ENCODE measurements around the gene CYB561D2. TPM values are rescaled to one million over a fixed set of nuclear protein-coding genes. Genes with fewer than 3 reads are reported as not detected.
A peak's percentile ranks its signal among the peaks of the same experiment; 100 is the strongest.

Gene CYB561D2
- total RNA-seq, 4 donors from 2014 or later = 4.7 to 10.9 (median 9.0) TPM

DNA sequence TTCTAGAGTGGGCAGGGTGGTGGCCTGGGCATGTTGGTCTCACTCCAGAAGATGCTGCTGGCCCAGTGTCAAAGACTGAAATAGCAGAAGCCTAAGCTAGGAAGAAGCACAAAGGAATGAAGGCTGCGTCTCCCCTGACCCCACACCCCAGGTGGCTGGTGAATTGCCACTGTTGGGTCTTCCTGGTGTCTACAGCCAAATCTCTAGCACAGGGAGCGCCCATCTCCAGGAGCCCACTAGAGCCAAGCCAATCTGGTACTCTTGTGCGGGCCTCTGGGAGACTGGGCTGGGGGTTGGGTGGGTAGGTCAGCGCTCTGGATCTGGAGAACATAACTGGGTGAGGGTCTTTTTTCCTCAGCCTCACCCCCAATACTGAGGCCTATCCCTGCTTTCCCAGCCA is 23.5 kb upstream of the CYB561D2 start:
- no CpG with 5 or more reads among the region's 4 CpGs for WGBS, 2 donors (ENCODE audit: low coverage in 1 of 2)
- Histone ChIP-seq H3K9me3 (no peaks in the 10 kb centered on the region), H3K4me1 (peaks cover 0 to 74% (median 27%) of the 10 kb centered on the region in 3 donors), H3K27ac (peak overlapping the region in 3 of 4 donors; percentile 88 to 93 (median 92)), H3K4me3 (peak overlapping the region; percentile 91 to 100), H3K36me3 (peaks cover 0 to 54% of the 10 kb centered on the region in 2 donors), H3K27me3 (no peaks in the 10 kb centered on the region)
- no peak for ATAC-seq
- TF ChIP-seq CTCF (IDR thresholded peaks at IDR 0.05) = no peak
- no peak for TF ChIP-seq POLR2A (IDR thresholded peaks at IDR 0.05)
- TF ChIP-seq POLR2AphosphoS5 (IDR thresholded peaks at IDR 0.05) = no peak
- no peak for TF ChIP-seq EP300 (IDR thresholded peaks at IDR 0.05)

DNA sequence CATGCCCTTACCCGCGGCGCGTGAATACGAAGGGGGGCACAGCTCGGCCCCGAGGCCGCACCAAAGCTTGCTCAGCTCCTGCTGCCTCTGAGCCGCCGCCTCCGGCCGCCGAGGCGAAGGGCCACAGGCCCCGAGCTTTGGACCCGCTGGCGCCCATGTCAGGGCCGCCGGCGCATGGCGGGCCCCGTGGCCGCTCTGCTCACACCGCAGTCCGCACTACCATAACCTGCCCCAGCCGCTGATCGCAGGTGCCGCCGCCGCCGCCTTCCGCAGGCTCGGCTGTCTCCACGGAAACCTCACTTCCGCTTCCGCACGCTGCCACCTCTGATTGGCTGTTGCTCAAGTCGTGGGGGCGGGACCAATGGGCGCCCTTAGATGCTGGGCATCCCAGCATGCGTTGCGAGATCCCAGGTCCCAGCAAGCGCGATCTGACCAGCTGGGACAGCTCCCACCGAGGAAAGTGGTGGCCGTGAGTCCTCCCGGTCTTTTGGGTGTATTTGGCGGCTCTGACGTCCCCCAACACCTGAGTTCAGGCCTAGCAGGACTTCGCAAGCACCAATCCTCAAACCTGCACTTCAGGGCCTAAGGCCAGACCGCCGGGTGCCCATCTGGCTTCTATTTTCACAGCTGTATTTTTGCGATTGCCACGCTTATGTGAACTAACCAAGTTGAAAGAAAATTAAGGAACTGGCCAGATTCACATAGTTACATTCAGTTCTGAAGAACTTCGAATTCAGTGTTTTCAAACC is 22.5 kb upstream of the CYB561D2 start, which contains the start of gene TUSC2:
Gene TUSC2, minus strand, starts transcription at position 281 of the 749 bp plus-strand sequence. Its CDS starts 124 bp downstream, at position 157.
- WGBS, 2 donors (ENCODE audit: low coverage in 1 of 2) = 14 to 22% methylated on average over 1 to 4 of the region's 55 CpGs
- H3K9me3 ChIP-seq = no peaks in the 10 kb centered on the region
- ATAC-seq = peak; percentile 92
- H3K36me3 ChIP-seq = peaks cover 0 to 61% of the 10 kb centered on the region in 2 donors
- no peaks in the 10 kb centered on the region for H3K27me3 ChIP-seq
- TF ChIP-seq POLR2AphosphoS5 (IDR thresholded peaks at IDR 0.05) (peak; percentile 85), POLR2A (IDR thresholded peaks at IDR 0.05) (peak; percentile 70 to 78), EP300 (IDR thresholded peaks at IDR 0.05) (no peak), CTCF (IDR thresholded peaks at IDR 0.05) (peak in 3 of 4 experiments; percentile 9 to 12 (median 11))
- H3K4me3 ChIP-seq = peak within 1 kb of the TSS; percentile 91 to 100
- H3K4me1 ChIP-seq = peaks cover 0 to 74% (median 19%) of the 10 kb centered on the region in 3 donors
- peak within 1 kb of the TSS; percentile 80 to 93 (median 90) for H3K27ac ChIP-seq

DNA sequence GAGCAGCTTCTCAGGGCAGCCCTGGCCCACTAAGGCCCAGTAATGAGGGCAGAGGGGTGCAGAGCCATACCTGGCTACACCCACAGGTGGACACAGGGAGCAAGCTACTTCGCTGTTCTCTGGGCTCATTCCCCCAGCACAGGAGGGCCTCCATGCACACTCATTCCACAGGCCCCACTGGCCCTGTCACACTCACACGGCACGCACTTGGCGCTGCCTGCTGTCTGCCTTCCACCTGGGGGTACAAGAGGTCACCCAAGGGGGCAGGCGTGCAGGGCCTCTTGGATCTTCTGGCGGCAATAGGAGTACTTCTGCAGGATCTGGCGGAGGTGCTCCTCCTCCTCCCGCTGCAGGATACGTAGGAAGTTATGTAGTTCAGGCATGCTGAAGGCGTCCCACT is 20.3 kb upstream of the CYB561D2 start:
- no peak overlapping the region for H3K27ac ChIP-seq
- 60 to 83% methylated on average over 1 to 2 of the region's 10 CpGs for WGBS, 2 donors (ENCODE audit: low coverage in 1 of 2)
- TF ChIP-seq POLR2A (IDR thresholded peaks at IDR 0.05) = no peak
- no peak for TF ChIP-seq POLR2AphosphoS5 (IDR thresholded peaks at IDR 0.05)
- no peak for TF ChIP-seq EP300 (IDR thresholded peaks at IDR 0.05)
- no peak for TF ChIP-seq CTCF (IDR thresholded peaks at IDR 0.05)
- ATAC-seq = no peak
- no peaks in the 10 kb centered on the region for H3K9me3 ChIP-seq
- H3K4me1 ChIP-seq = peaks cover 0 to 74% (median 28%) of the 10 kb centered on the region in 3 donors
- no peak overlapping the region for H3K4me3 ChIP-seq
- H3K36me3 ChIP-seq = peaks cover 0 to 63% of the 10 kb centered on the region in 2 donors
- H3K27me3 ChIP-seq = no peaks in the 10 kb centered on the region

GRCh38 chr3:50331364-50331907 is 19.2 kb upstream of the CYB561D2 start:
- Histone ChIP-seq H3K27ac (no peak overlapping the region), H3K4me1 (peaks cover 0 to 74% (median 37%) of the 10 kb centered on the region in 3 donors), H3K27me3 (no peaks in the 10 kb centered on the region), H3K36me3 (peaks cover 0 to 52% of the 10 kb centered on the region in 2 donors), H3K9me3 (no peaks in the 10 kb centered on the region), H3K4me3 (no peak overlapping the region)
- no peak for ATAC-seq
- TF ChIP-seq CTCF (IDR thresholded peaks at IDR 0.05) (no peak), EP300 (IDR thresholded peaks at IDR 0.05) (no peak), POLR2AphosphoS5 (IDR thresholded peaks at IDR 0.05) (no peak), POLR2A (IDR thresholded peaks at IDR 0.05) (no peak)
- 90 to 92% methylated on average over 4 to 12 of the region's 19 CpGs for WGBS, 2 donors (ENCODE audit: low coverage in 1 of 2)
